GM18870 (cell line): ENCODE data around the gene ZFP1.
"Not testable (repeated sequence)": the region's sequence is repeated elsewhere in the genome, so short reads cannot be mapped to it uniquely, and the experiment has no call there.

Source experiments
- ATAC-seq: cut with Tn5 transposase; IDR thresholded peaks from one replicate; pipeline ENCODE4 v1.9.1; 2021; ENCODE audit warnings: moderate library complexity; ENCODE audit not compliant: unreplicated experiment

ZFP1 gene

GRCh38 chr16:75203096-75203495 is 54.8 kb downstream of the ZFP1 start:
- ATAC-seq: no peak

GRCh38 chr16:75203667-75204409 is 55.5 kb downstream of the ZFP1 start:
- no peak for ATAC-seq

GRCh38 chr16:75204410-75204758 is 56.1 kb downstream of the ZFP1 start:
- ATAC-seq: no peak

GRCh38 chr16:75204905-75205304 is 56.6 kb downstream of the ZFP1 start:
- ATAC-seq: not testable (repeated sequence)

- ATAC-seq: not testable (repeated sequence)
Observed at GRCh38 chr16:75205438-75205837, 57.1 kb downstream of the ZFP1 start.

- ATAC-seq: not testable (repeated sequence)
Observed at GRCh38 chr16:75205961-75206748, 57.8 kb downstream of the ZFP1 start.

GRCh38 chr16:75206749-75207451 is 58.6 kb downstream of the ZFP1 start, which contains the start of gene CTRB2:
Gene CTRB2 (minus strand): TSS chr16:75207161. CDS start chr16:75207141, 20 bp downstream.
- ATAC-seq: no peak

- no peak for ATAC-seq
Observed at GRCh38 chr16:75207831-75208230, 59.5 kb downstream of the ZFP1 start.

GRCh38 chr16:75208242-75208825 is 60.0 kb downstream of the ZFP1 start:
- no peak for ATAC-seq

GRCh38 chr16:75208861-75209505 is 60.7 kb downstream of the ZFP1 start:
- no peak for ATAC-seq

GRCh38 chr16:75209514-75209913 is 61.2 kb downstream of the ZFP1 start:
- not testable (repeated sequence) for ATAC-seq

- no peak for ATAC-seq
Observed at GRCh38 chr16:75209944-75210343, 61.6 kb downstream of the ZFP1 start.

- not testable (repeated sequence) for ATAC-seq
Observed at GRCh38 chr16:75211286-75211685, 63.0 kb downstream of the ZFP1 start.

GRCh38 chr16:75216127-75216526 is 67.8 kb downstream of the ZFP1 start:
- ATAC-seq: no peak

- ATAC-seq: no peak
Observed at GRCh38 chr16:75216576-75216975, 68.3 kb downstream of the ZFP1 start.

GRCh38 chr16:75217389-75217851 is 69.1 kb downstream of the ZFP1 start:
- ATAC-seq: no peak

- ATAC-seq: peak; percentile 71
Observed at GRCh38 chr16:75218256-75219076, 70.1 kb downstream of the ZFP1 start, which contains the start of gene CTRB1. Gene CTRB1 (plus strand): TSS chr16:75218988. CDS start chr16:75219008, 20 bp downstream.

GRCh38 chr16:75219088-75219487 is 70.8 kb downstream of the ZFP1 start:
- no peak for ATAC-seq

GRCh38 chr16:75219838-75220237 is 71.5 kb downstream of the ZFP1 start:
- peak; percentile 60 for ATAC-seq
